Hepatic stellate cell (primary cell): Measurements from ENCODE around the gene TMEM184B.

Source experiments
- DNase-seq: peaks from one replicate; pipeline ENCODE4 v3.0.0; 2011; ENCODE audit warnings: low spot score

TMEM184B gene

DNA sequence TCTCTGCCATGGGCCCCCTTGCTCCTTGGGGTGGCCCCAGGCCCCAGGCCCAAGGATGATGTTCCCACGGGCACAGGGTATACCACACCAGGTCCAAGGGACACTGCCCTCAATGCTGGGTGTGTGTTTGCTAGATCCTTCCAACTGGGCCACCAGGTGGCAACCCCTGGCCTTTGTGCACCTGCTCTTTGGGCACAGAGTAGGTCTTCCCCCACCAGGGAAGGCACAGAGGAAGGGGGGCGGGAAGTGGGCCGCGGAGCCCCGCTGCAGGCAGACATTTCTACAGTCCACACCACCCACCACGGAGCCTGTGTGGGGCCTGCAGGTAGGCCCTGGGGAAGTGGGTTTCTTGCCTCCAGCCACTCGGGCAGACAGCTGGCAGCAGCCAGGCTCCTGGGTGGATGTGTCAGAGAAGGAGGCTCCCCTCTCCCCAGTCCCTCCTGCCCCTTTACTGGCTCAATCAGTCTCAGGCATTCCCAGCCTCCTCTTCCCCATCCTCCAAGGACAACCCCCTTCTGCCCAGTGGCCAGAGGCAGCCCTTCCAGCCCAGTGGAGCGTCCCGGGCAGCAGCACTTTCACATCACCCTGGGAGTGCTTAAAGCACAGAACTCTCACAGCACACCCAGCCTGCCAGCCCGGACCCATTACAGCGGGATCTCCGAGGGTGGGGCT lies 49.4 kb downstream of the TMEM184B start:
- DNase-seq: no peak

DNA sequence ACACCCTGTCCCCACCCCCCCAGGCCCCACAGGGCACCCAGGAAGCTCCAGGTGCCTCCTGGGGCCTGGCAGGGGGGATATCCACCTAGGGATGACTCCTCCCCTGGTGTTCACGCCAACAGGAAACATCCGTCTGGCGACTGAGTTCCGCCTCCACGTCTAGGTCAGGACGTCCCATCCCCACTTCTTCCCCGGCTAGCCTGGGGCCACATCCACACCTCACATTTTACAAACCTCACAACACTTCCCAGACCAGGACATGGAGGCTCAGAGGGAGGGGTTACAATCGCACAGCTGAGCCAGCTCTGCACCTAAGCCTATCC lies 50.1 kb downstream of the TMEM184B start:
- no peak for DNase-seq

DNA sequence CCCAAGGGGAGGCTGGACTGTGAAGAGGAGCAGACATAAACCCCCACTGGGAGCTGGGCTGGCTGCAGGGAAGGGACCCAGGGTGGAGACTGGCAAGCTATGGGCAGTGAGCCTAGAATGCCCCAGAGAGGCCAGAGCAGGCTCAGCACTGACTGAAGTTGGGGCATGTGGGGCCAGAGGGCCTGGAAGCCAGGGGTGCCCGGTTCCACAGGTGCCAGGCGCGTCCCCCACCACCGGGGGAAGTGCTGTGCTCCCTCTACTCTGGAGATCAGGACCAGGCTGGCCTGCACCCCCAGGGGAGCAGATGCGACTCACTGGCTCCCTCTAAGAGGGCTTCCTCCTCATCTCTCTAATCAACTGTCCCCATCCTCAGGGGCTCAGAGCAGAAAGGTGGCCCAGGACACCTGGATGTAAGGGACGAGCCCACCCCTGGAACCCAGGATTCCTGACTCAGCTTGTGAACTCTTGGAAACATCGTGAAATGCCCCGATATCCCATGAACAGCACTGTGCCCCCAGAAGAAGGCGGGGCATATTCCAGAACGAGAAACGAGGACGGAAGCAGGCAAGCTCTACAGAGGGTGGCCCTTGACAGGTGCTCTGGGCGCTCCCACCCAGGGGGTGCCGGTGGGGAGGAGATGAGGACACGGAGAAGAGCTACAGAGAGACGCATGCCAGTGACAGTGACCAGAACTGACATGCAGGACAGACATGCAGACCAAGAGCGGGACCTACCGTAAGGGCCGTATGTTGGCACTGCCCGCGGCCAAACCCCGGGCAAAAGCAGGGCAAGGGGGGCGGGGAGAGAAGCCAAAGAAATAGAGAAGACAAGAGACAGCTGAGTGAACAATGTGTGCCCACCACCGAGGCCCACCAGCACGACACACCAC lies 50.7 kb downstream of the TMEM184B start:
- DNase-seq: no peak

DNA sequence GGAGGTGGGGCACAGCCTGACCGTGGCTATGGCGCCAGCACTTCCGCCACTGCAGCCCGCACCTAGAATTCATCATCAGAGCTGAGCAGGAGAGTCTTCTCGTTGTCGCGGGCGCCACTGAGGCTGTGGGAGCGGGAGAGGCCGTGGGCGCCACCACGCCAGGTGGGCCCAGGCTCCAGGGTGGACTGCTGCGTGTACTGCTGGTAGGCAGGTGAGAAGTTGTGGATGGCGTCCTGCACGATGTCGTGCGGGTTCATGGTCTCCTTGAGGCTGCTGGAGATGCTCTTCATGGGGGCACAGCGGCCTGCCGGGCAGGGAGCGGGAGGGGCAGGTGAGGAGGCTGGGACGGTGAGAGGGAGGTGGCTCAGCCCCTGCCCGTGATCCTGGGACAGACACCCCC lies 51.4 kb downstream of the TMEM184B start:
- no peak for DNase-seq

DNA sequence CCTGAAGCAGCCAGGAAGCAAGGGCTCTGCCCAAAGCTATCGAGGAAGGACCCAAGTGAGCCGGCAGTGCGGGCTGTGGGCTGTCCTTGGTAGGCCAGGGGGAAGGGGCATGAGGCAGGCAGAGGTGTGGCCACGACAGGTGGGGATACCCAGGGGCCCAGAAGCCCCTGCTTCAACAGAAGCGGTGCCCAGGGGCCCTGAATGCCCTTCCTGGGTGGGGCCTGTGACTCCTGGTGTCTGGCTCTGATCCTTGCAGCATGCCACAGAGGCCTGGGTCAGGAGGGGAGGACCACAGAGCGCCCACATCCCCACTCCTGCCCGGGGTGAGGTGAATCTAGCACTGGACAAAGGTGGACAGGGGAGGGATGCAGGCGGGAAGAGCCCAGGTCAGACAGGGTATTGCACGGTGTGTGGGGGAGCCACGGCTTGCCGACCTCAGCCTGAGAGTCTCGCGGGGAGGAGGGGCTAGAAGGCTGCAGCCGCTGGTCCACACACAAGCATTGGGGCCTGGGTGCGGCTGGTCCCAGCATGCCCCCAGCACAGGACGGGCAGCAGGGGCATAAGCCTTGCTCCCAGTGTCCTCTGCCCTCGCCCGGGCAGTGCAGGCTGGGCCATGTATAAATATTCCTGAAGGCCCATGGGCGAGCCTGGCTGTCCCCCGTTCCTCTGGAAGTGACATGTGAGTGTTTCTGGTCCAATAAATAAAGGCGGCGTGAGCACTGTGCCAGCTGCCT lies 52.0 kb downstream of the TMEM184B start:
- DNase-seq: no peak

DNA sequence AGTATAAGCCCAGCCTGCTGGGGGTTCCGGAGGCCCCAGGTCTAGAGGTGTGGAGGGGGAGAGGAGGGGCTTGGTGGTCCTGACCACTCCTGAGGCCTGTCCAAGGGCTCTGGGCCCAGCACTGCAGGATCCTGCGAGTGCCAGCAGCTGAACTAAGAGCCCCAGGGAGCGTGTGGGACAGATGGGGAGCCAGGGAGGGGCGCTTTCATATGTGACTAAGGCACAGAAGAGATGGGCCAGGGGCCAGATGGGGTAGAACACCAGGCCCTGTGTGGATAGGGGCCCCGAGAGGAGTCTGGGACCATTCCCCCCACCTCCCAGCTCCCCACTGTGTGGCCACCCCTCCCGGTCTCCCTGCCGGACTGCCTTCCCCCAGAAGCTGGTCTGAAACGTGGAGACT lies 52.6 kb downstream of the TMEM184B start:
- no peak for DNase-seq

DNA sequence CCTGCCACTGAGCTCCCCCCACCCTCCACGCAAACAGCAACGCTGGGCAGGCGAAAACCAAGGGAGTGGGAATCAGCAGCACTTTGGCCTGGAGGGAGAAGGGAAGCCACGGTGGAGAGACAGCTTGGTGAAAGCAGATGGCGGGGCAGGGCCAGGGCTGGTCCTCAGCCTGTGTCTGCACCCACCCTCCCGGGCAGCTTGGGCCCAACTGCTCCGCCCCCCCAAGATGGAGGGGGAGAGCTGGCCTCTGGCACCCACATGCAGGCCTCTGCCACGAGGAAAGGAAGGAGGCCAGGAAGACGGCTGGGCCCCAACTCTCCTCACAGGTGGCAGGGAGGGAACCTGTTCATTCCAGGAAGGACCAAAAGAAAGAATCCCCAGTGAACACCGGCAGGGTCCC lies 53.2 kb downstream of the TMEM184B start:
- no peak for DNase-seq

DNA sequence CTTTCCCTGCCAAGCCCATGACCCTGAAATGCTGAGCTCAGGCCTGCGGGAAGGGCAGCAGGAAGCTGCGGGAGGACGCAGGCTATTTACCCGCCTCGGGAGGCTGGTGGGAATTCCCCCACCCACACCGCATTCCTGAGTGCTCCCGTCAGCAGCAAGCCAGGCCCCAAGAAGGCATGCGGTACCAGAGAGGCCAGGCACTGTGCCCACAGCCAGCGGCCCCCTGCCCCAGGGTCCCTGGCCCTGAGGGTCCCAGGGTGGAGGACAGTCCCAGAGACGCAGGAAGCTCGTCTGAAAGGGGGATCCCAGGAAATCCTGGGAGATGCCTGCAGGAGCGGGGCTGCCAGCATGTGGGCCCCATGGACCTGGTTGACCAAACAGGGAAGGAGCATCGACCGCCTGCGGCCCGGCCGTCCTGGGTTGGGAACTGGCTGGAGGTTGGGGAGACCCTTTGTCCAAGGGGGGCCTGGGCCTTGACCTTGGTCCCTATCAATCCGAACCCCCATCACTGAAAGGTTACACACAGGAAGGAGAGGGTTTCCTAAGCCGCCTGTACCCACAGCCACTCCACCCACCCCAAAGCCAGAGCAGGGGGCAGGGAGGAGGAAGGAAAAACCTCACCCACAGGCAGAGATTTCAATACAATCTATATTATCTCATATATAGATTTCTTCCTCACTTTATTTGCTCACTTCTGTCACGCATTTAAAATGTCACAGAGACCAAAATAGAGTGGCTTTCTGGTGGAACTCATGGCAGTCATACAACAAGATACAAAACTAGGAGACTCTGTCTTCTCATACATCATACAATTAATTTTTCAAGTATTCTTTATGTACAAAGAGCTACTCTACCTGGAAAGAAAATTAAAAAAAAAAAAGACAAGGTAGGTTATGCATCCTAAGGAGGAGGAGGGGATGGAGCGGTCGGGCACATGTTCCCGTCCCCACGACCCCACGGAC lies 53.9 kb downstream of the TMEM184B start:
- peak; percentile 93 for DNase-seq

DNA sequence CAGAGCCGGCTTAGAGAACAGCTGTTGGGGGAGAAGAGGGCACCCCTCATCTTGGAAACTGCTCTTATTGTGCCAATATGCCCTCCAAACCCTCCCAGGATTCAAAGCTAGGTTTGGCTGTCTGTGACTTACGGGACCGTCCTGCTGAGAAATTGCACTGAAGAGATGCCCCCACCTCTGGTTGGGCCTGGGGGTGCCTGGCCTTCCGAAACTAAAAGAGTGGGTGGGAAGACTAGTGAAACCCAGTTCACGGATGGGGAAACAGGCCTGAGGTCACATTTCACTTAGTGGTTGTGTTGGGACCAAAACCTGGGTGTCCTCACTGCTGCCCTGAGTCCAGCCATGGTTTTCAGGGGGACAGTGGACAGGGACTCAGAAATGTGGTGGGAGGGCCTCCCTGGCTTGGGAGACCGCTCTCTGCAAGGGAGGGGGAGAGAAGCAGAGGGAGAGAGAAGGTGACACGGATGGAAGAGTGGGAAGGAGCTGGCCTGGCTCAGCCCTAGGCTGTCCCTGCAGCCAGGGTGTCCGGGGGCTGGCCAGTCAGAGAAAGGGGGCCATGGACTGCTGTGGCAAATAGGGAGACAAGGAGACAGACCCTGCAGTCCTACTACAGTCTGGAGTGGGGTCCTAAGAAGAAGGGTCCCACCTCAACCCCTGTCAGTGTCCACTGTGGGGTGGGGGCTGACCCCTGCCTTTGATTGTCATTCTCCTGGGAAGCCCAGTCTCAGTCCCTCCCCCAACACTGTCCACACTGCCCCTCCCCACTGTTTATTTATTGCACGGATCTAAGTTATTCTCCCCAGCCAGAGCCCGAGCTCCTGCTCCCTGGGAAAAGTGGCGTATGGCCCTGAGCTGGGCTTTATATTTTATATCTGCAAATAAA lies 57.4 kb downstream of the TMEM184B start:
- no peak for DNase-seq

DNA sequence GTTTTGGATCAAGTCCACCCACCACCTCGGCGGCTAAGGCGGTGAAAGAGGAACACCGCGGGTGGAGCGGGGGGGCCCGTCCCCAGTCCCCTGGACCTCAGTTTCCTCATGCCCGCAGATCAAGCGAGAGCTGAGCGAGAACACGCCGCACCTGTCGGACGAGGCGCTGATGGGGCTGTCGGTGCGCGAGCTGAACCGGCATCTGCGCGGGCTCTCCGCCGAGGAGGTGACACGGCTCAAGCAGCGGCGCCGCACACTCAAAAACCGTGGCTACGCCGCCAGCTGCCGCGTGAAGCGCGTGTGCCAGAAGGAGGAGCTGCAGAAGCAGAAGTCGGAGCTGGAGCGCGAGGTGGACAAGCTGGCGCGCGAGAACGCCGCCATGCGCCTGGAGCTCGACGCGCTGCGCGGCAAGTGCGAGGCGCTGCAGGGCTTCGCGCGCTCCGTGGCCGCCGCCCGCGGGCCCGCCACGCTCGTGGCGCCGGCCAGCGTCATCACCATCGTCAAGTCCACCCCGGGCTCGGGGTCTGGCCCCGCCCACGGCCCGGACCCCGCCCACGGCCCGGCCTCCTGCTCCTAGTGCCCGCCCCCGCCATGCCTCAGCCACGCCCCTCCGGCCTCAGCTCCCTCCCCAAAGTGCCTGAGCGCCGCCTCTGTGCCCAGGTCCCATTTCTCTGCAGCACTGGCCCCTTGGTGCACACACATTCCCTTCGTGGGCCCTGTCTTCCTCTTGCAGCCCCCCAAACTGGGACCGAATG lies 58.3 kb downstream of the TMEM184B start:
- peak; percentile 77 for DNase-seq

DNA sequence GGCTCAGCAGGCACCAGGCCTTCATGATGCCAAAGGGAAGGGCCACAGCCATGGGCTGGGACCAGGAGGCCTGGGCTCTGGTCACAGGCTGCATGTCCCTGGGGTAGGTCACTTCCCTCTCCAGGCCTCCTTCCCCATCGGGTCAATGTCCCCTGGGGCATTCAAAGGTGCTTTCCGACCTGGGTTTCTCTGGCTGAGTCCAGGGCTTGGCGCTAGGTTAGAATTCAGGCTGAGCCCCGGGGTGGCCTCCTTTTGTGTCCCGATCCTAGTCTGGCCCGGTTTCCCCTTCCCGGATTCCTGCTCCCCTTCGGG lies 58.9 kb downstream of the TMEM184B start:
- DNase-seq: no peak

DNA sequence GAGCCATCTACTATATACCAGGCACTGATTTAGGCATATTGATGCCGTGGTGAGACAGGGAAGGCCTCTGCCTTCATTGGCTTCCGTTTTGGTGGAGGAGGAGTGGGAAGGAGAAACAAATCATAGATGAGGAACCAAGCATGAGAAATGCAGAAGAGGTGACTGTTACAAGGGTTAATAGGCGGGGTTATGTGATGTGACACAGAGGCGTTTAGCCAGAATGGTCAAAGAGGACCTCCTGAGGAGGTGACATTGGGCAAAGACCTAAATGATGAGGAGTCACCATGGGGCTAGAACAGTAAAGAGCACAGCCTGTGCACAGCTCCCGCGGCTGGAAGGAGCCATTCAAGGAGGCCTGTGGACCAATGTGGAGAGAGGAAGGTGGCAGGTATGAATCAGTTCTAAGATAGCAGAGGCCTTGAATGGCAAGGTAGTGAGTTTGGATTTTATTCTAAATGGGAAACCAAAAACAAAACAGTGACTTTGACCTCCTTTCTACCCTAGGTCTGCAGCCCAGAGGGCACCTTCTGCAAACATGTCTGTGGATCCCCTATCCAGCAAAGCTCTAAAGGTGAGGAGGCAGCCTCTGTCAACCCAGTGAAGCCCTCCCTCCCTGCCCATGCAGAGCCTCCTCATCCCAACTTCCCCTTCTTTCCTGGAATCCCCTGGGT lies 59.4 kb downstream of the TMEM184B start:
- DNase-seq: no peak

DNA sequence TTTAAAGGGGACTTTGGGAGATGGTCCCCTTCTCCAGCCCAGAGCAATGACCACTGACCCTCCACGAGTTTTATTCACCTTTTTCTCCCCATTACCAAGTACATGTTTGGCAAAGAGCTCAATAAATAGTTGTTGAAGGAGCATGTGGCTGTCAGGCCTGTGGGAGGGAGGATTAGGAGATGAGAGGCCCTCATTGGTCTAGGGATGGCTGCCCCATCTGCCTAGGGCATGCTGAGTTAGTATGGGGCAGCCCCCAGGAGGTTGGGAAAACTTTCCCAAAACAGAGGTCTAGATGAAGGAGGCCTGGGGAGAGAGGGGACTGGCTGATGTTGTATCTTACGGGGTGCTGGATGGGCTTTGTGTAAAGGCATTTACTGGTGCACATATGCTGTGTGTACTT lies 60.4 kb downstream of the TMEM184B start:
- DNase-seq: no peak

DNA sequence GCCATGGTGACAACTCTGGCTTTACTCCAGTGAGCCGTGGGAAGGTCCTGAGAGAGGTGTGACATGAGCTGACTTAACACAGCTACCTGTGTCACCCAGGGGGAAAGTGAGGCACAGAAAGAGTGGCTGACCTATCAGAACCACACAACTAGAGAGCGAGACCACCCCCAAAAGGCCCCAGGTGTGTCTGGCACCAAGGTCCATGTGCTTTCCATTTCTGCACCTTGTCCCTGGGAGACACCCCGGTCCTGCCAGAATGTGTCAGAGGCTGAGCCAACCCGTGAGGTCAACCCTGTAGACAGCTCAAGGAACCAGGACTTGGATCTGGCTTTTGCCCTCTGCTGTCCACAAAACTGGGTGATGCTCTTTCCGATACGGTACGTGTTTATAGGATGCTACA lies 61.3 kb downstream of the TMEM184B start:
- no peak for DNase-seq

DNA sequence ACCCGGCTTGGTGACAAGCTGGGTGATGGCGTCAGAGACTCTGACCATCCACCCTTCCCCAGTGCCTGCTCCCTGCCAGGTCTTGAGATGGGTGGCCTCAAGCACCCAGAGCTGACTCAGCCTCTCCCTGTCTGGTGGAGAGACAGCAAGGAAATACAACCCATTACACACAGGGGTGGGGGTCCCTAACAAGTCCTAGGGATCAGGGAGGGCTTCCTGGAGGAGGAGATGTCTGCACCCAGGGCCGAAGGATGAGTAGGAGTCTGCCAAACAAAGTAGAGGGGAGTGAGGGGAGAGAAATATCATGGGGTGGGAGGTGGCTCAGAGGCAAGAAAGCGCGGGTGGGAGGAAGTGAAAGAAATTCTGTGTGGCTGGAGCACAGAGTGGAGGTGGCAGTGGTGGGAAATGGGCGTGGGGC lies 64.2 kb downstream of the TMEM184B start:
- DNase-seq: no peak

DNA sequence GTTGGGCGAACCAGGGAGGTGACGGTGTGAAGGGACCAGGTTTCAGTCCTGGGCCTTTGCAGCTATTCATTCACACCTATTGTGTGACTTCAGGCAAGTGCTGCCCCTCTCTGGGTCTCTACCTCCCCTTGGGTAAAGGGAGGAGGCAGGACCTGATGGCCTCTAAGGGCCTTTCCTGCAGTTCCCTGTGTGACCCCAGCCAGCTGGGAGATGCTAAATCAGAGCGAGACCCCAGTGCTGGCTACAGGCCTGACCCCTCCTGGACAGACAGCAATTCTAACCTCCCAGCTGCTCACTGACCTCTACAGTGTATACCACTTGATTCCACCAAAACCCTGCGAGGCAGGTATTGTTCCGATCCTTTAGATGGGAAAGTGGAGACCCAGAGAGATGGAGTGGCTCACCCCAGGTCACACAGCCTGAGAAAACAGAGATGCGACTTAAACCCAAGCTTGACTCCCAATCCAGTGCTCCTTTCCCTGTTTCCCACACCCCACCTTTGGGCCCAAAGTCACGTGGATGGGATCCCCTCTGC lies 64.8 kb downstream of the TMEM184B start:
- no peak for DNase-seq

DNA sequence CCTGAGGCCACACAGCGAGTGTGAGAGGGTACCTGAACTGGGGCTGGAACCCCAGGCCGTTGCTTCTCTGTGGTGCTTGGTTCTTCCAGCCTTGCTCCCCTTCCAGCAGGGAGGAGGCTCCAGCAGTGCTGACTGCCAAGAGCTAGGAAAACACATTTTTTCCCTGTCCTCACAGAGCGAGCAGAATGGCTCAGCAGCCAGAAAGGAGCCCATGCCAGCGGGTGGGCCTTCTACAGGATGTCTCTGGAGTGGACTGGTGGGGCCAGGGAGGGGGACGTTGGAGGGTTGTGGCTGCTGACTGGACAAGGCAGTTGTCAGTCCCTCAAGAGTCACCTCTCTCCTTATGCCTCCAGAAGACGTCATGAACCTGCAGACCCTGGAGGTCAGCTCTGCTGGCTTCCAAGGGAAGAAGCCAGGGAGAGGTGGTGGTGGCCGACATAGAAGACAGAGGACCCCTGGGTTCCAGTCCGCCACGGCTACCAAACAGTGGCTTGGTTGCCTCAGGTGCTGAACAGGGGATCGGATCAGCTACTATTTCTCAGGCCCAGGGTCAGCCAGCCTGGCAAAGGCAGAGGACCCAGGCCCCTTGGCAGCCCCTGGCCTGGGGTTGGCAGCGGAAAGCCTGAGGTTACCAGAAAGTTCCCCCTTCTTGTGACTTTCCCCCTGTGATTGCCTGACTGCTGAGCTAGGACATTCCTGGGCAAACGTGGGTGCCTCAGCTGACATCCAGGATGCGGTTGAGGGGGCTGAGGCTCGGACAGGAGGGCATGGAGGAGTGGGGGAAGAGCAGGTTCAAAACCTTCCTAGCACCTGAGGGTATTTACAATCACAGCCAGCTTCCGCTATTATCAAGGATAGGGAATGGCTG lies 67.3 kb downstream of the TMEM184B start:
- DNase-seq: no peak

DNA sequence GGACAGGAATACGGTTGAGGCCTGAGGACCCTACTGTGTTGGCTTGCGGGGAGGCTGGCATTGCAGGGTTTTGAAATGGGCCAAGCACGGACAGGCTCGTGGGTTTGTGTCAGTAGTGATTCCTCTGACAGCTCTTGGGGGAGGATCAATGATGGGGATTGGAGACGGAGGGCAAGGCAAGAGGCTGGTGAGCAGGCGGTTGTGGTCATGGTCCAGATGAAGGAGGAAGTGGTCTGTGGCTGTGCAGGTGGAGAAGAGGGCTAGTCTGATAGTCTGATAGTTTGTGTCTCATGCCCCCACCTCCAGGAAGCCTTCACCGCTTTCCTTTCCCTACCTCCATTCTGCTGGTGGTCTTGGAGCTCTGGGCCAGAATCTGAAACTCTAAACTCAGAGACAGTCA lies 68.0 kb downstream of the TMEM184B start:
- DNase-seq: no peak
